ENCODE results near the gene ALDH1A2.
"Not testable (repeated sequence)": the region's sequence is repeated elsewhere in the genome, so short reads cannot be mapped to it uniquely, and the experiment has no call there.

Gene ALDH1A2

DNA sequence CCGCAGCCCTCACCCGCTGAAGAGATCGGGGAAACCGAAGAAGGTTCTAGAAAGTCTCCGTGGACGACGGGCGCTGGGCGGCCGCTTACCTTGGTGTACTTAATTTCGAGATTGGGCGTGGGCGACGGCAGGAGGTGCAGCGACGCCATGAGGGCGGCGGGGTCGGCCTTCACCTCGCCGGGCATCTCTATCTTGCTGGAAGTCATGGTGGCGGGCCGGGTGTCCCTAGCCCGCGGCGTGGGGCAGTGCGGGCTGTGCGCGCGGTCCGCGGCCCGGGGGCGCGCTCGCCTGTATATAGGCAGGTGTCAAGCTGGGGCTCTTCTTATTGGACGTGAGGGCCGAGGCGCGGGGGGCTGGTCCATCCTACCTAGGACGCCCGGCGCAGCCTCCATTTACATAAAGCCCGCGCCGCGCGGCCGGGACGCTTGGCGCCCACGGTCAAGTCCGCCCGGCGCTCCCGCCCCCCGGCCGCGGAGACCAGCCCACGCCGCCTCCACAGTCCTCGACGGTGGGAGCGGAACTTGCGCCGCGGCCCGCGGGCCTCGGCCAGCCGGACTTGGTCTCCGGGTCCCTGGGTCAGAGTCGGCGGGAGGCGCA, at the start of gene ALDH1A2:
Gene ALDH1A2 (minus strand): TSS at position 267 of the 597 bp plus-strand sequence. CDS start 61 bp downstream, at position 206.
- Histone ChIP-seq H3K9me3 (ENCODE audit: control insufficient read depth, low read length) (peaks cover 9% of the 10 kb centered on the region), H3K27me3 (replicated peaks; ENCODE audit: control insufficient read depth, insufficient read depth, low read length) (peaks cover 54% of the 10 kb centered on the region), H3K36me3 (ENCODE audit: control insufficient read depth, insufficient read depth, low read length, severe bottlenecking) (no peaks in the 10 kb centered on the region), H3K9ac (ENCODE audit: low read length) (no peak within 1 kb of the TSS), H3K4me1 (ENCODE audit: control insufficient read depth, insufficient read depth, low read length) (no peaks in the 10 kb centered on the region), H3K4me3 (ENCODE audit: low read length) (peak within 1 kb of the TSS; percentile 58)
- DNase-seq (ENCODE audit: low read depth), result peak; percentile 15

DNA sequence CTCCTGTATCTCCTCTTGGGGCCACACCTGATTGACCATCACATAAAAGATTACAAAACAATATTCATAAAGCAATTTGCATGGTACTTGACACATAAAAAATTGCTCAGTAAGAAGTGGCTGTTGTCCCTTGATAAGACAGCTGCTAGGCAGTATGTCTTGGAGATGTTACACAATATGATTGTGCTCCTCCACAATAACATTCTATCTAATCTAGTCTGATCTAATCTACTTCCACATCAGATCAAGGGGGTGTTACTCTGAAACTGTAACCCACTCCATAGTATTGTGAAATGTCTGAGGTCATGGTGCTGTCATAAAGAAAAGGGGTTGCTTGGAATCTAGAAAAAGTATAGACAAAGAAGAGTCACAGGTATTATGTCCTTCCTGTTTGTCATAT, 49.3 kb upstream of the ALDH1A2 start:
- Histone ChIP-seq H3K9ac (ENCODE audit: low read length) (no peak overlapping the region), H3K27me3 (replicated peaks; ENCODE audit: control insufficient read depth, insufficient read depth, low read length) (peaks cover 9% of the 10 kb centered on the region), H3K36me3 (ENCODE audit: control insufficient read depth, insufficient read depth, low read length, severe bottlenecking) (no peaks in the 10 kb centered on the region), H3K9me3 (ENCODE audit: control insufficient read depth, low read length) (no peaks in the 10 kb centered on the region), H3K4me3 (ENCODE audit: low read length) (no peak overlapping the region), H3K4me1 (ENCODE audit: control insufficient read depth, insufficient read depth, low read length) (no peaks in the 10 kb centered on the region)
- no peak for DNase-seq (ENCODE audit: low read depth)

DNA sequence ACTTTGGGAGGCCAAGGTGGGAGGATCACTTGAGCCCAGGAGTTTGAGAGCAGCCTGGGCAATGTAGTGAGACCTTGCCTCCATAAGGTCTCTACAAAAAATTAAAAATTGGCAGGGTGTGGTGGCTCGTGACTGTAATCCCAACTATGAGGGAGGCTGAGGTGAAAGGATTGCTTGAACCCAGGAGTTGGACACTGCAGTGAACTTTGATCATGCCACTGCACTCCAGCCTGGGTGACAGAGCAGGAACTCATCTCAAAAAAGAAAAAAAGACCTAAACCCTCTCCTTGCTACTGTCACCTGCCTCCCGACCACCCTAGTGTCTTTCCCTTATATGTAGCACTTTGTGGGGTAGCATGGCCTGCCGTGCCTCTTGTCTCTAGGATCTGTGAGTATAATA, 48.9 kb upstream of the ALDH1A2 start:
- H3K36me3 ChIP-seq (ENCODE audit: control insufficient read depth, insufficient read depth, low read length, severe bottlenecking), result no peaks in the 10 kb centered on the region
- no peaks in the 10 kb centered on the region for H3K9me3 ChIP-seq (ENCODE audit: control insufficient read depth, low read length)
- no peaks in the 10 kb centered on the region for H3K4me1 ChIP-seq (ENCODE audit: control insufficient read depth, insufficient read depth, low read length)
- H3K9ac ChIP-seq (ENCODE audit: low read length), result no peak overlapping the region
- H3K4me3 ChIP-seq (ENCODE audit: low read length), result no peak overlapping the region
- peaks cover 10% of the 10 kb centered on the region for H3K27me3 ChIP-seq (replicated peaks; ENCODE audit: control insufficient read depth, insufficient read depth, low read length)
- DNase-seq (ENCODE audit: low read depth), result no peak

DNA sequence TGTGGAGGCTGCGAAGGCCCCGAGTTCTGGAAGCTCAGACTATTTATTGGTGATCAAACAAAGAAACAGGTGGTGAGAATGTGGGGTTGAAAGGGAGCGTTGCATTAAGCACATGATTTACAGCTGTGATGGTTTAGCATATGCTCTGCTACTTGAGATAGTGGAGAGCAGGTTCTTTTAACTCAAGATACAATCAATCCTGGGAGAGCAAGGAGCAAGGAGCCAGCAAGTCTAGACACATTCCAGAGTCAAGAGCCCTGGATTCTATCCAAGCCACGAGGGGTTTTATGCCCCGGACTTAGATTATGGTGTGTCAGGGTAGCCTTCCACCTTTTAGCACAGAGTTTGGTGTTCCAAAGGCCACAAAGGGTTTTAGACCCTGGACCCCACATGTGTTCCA, 47.8 kb upstream of the ALDH1A2 start:
- not testable (repeated sequence) for H3K36me3 ChIP-seq (ENCODE audit: control insufficient read depth, insufficient read depth, low read length, severe bottlenecking); DNase-seq (ENCODE audit: low read depth); H3K9ac ChIP-seq (ENCODE audit: low read length); H3K9me3 ChIP-seq (ENCODE audit: control insufficient read depth, low read length); H3K4me1 ChIP-seq (ENCODE audit: control insufficient read depth, insufficient read depth, low read length); H3K4me3 ChIP-seq (ENCODE audit: low read length)
- H3K27me3 ChIP-seq (replicated peaks; ENCODE audit: control insufficient read depth, insufficient read depth, low read length), result peaks cover 12% of the 10 kb centered on the region

DNA sequence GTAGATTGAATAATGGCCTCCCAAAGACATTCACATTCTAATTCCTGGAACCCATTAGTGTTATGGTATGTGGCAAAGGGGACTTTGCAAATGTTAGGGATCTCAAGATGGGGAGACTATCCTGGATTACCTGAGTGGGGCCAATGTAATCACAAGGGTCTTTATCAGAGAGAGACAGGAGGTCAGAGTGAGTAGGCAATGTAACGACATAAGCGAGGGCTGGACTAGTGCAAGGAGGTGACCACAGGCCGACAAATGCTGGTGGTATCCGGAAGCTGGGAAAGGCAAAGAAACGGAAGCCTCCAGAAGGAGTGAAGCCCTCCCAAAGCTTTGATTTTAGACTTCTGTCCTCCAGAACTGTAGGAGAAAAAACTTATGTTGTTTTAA, 46.2 kb upstream of the ALDH1A2 start:
- no peak overlapping the region for H3K9ac ChIP-seq (ENCODE audit: low read length)
- no peaks in the 10 kb centered on the region for H3K36me3 ChIP-seq (ENCODE audit: control insufficient read depth, insufficient read depth, low read length, severe bottlenecking)
- no peaks in the 10 kb centered on the region for H3K9me3 ChIP-seq (ENCODE audit: control insufficient read depth, low read length)
- H3K27me3 ChIP-seq (replicated peaks; ENCODE audit: control insufficient read depth, insufficient read depth, low read length), result peaks cover 18% of the 10 kb centered on the region
- no peaks in the 10 kb centered on the region for H3K4me1 ChIP-seq (ENCODE audit: control insufficient read depth, insufficient read depth, low read length)
- DNase-seq (ENCODE audit: low read depth), result no peak
- H3K4me3 ChIP-seq (ENCODE audit: low read length), result no peak overlapping the region

DNA sequence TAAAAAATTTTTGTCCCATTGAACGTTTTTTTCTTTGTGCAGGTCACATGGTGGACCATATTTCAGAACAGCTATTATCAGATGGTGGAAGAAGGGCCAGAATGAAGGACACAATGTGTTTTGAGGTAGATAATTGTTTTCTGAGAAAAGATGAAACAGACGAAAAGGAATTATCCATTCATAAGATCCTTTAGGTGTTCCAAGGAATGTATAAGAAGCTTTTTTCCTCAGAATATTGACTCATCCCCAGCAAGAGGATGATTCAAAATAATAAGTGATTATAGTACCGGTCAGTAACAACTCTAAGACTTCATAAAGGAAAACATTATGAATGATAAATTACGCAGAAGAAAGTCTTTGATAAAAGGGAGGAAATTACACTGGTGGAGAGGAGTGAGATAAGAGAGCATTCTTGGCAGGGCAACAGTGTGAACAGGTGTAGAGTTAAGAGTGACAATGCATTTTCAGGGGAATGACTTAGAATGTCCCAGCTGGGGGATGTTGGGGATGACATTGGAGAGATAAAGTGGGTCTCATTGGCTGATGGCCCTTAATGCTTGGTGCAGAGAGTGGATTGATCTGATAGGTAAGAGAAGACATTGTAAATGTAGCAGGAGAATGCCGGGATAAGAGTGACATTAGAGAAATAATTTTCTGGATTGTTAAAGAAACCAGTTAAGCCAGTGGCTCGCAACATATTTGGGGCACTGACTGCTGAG, 45.6 kb upstream of the ALDH1A2 start:
- Histone ChIP-seq H3K4me1 (ENCODE audit: control insufficient read depth, insufficient read depth, low read length) (no peaks in the 10 kb centered on the region), H3K9ac (ENCODE audit: low read length) (no peak overlapping the region), H3K36me3 (ENCODE audit: control insufficient read depth, insufficient read depth, low read length, severe bottlenecking) (no peaks in the 10 kb centered on the region), H3K27me3 (replicated peaks; ENCODE audit: control insufficient read depth, insufficient read depth, low read length) (peaks cover 18% of the 10 kb centered on the region), H3K4me3 (ENCODE audit: low read length) (no peak overlapping the region), H3K9me3 (ENCODE audit: control insufficient read depth, low read length) (no peaks in the 10 kb centered on the region)
- no peak for DNase-seq (ENCODE audit: low read depth)

DNA sequence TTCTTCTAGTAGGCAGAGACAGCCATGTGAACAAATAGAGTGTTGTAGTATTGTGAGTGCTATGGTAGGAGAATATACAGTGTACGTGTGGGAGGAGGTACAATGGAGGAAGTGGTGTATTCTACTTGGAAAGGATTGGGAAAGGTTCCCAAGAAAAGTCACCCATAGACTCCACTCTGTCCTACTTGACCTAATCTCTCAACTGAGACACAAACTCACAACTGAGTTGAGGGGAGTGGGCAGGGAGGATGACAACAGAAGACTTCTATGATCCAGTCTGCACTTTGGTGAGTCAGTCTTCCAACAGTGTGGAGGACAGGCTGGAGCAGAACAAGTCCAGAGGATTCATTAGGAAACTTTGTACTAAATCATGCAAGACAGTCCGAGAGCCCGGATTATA, 43.9 kb upstream of the ALDH1A2 start:
- Histone ChIP-seq H3K36me3 (ENCODE audit: control insufficient read depth, insufficient read depth, low read length, severe bottlenecking) (no peaks in the 10 kb centered on the region), H3K27me3 (replicated peaks; ENCODE audit: control insufficient read depth, insufficient read depth, low read length) (peaks cover 18% of the 10 kb centered on the region), H3K9me3 (ENCODE audit: control insufficient read depth, low read length) (no peaks in the 10 kb centered on the region), H3K4me1 (ENCODE audit: control insufficient read depth, insufficient read depth, low read length) (no peaks in the 10 kb centered on the region), H3K4me3 (ENCODE audit: low read length) (no peak overlapping the region), H3K9ac (ENCODE audit: low read length) (no peak overlapping the region)
- no peak for DNase-seq (ENCODE audit: low read depth)

DNA sequence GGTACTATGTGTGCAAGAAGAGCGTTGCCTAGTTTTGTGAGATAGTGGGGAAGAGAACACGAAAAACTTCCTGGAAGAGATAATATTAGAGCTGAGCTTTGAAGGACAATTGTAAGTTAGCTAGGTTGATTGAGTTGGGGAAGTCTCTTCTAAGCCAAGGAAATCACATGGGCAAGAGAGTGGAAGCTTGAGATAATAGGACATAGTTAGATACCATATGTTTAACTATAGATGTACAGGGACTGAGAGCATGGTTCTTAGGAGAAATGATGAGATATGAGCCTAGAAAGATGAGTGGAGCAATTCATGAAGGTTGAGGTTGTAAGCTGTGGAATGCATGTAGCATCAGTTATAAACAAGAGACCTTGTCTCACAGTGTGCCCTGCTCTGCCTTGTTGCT, 42.6 kb upstream of the ALDH1A2 start:
- H3K4me1 ChIP-seq (ENCODE audit: control insufficient read depth, insufficient read depth, low read length), result no peaks in the 10 kb centered on the region
- H3K9me3 ChIP-seq (ENCODE audit: control insufficient read depth, low read length), result peaks cover 4% of the 10 kb centered on the region
- peaks cover 18% of the 10 kb centered on the region for H3K27me3 ChIP-seq (replicated peaks; ENCODE audit: control insufficient read depth, insufficient read depth, low read length)
- no peak overlapping the region for H3K4me3 ChIP-seq (ENCODE audit: low read length)
- no peaks in the 10 kb centered on the region for H3K36me3 ChIP-seq (ENCODE audit: control insufficient read depth, insufficient read depth, low read length, severe bottlenecking)
- no peak for DNase-seq (ENCODE audit: low read depth)
- H3K9ac ChIP-seq (ENCODE audit: low read length), result no peak overlapping the region

DNA sequence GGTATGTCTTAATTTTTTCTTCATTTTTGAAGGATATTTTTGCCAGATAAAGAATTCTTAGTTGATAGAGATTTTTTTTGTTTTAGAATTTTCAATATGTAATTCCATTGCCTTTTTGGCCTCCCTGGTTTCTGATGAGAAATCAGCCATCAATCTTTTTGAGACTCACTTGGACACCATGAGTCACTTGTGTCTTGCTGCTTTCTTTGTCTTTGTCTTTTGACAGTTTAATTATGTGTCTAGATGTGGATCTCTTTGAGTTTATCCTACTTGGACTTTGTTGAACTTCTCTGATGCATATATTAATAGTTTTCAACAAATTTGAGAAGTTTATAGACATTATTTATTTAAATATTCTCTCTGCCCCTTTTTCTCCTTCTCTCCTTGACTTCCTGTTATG, 38.0 kb upstream of the ALDH1A2 start:
- Histone ChIP-seq H3K27me3 (replicated peaks; ENCODE audit: control insufficient read depth, insufficient read depth, low read length) (peaks cover 7% of the 10 kb centered on the region), H3K9ac (ENCODE audit: low read length) (no peak overlapping the region), H3K9me3 (ENCODE audit: control insufficient read depth, low read length) (peaks cover 4% of the 10 kb centered on the region), H3K4me3 (ENCODE audit: low read length) (no peak overlapping the region), H3K36me3 (ENCODE audit: control insufficient read depth, insufficient read depth, low read length, severe bottlenecking) (no peaks in the 10 kb centered on the region), H3K4me1 (ENCODE audit: control insufficient read depth, insufficient read depth, low read length) (no peaks in the 10 kb centered on the region)
- DNase-seq (ENCODE audit: low read depth), result no peak

DNA sequence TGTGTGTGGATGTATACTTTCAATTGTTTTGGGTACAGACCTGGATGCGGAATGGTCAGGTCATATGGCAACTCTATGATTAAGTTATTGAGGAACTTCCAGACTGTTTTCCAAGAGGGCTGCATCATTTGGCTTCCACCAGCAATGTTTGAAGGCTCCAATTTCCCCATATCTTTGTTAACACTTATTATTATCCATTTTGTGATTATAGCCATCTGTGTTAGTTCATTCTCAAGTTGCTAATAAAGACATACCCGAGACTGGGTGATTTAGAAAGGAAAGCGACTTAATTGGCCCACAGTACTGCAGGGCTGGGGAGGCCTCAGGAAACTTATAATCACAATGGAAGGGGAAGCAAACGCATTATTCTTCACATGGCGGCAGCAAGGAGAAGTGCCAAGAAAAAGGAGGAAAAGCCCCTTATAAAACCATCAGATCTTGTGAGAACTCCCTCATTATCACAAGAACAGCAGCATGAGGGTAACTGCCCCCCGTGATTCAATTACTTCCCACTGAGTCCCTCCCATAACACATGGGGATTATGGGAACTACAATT, 31.1 kb upstream of the ALDH1A2 start:
- DNase-seq (ENCODE audit: low read depth), result no peak

DNA sequence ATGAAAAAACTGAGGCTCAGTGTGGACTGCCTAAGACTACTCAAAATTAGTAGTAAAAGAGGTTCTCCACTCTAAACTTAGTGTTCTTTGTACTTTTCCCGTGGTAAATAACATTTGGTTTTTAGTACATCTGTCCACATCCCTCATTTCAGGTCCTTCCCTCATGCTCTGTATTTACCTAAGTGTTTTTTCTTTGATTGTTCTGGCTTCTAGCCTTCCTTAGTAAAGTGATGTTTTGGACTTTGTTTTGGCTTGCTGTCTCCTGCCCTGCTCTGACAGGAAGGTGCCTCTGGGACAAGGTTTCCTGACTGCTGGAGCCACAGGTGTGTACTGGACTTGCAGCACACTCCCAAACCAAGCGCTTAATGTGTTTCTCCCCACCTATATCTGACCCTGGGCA, 29.9 kb upstream of the ALDH1A2 start:
- no peak for DNase-seq (ENCODE audit: low read depth)
- Histone ChIP-seq H3K9ac (ENCODE audit: low read length) (no peak overlapping the region), H3K4me1 (ENCODE audit: control insufficient read depth, insufficient read depth, low read length) (no peaks in the 10 kb centered on the region), H3K9me3 (ENCODE audit: control insufficient read depth, low read length) (peaks cover 7% of the 10 kb centered on the region), H3K4me3 (ENCODE audit: low read length) (no peak overlapping the region), H3K36me3 (ENCODE audit: control insufficient read depth, insufficient read depth, low read length, severe bottlenecking) (no peaks in the 10 kb centered on the region), H3K27me3 (replicated peaks; ENCODE audit: control insufficient read depth, insufficient read depth, low read length) (no peaks in the 10 kb centered on the region)

More for the DNA sequence above, 31.1 kb upstream of the ALDH1A2 start:
- Histone ChIP-seq H3K36me3 (ENCODE audit: control insufficient read depth, insufficient read depth, low read length, severe bottlenecking) (no peaks in the 10 kb centered on the region), H3K4me3 (ENCODE audit: low read length) (no peak overlapping the region), H3K27me3 (replicated peaks; ENCODE audit: control insufficient read depth, insufficient read depth, low read length) (no peaks in the 10 kb centered on the region), H3K4me1 (ENCODE audit: control insufficient read depth, insufficient read depth, low read length) (no peaks in the 10 kb centered on the region), H3K9ac (ENCODE audit: low read length) (no peak overlapping the region), H3K9me3 (ENCODE audit: control insufficient read depth, low read length) (peaks cover 7% of the 10 kb centered on the region)

Data from adipocyte (in vitro differentiated cells).